Measurements from ENCODE around the gene MAPK1. TPM values are rescaled to one million over a fixed set of nuclear protein-coding genes. Genes with fewer than 3 reads are reported as not detected.

The MAPK1 gene
- total and polyA plus RNA-seq, 9 of the 15 experiments (the other 6 are each of a cell fraction or from before 2014, with no cell fraction given): 46.3 to 575 (median 283) TPM

- no peak overlapping the region for H3K27ac ChIP-seq (ENCODE audit: extremely low read depth, low read depth, low read length)
- no peak overlapping the region for H3K4me3 ChIP-seq
- intact Hi-C loops (cut with micrococcal nuclease) (no loop called here), in situ Hi-C loops (cut with MboI) (no loop called here)
- no peak overlapping the region for H3K4me2 ChIP-seq (ENCODE audit: insufficient read depth, low read length)
- no peaks in the 10 kb centered on the region for H3K9me1 ChIP-seq (ENCODE audit: control insufficient read depth, insufficient read depth, low read length)
- peak in 1 of 4 experiments; percentile 66 for DNase-seq (ENCODE audit: extremely low read depth in 1 of 4, low spot score in 3 of 4)
- no peaks in the 10 kb centered on the region for H3K36me3 ChIP-seq (ENCODE audit: control insufficient read depth, insufficient read depth, low read length)
- POLR2A ChIA-PET: interaction anchor here (0.9 to 2.7 kb wide), 14 partner anchors 8 to 196 kb away, joined by 3 to 16 read pairs (median 5); no protein-coding TSS in a partner anchor
- 10% methylated on average over 10 of the region's 10 CpGs for WGBS (ENCODE audit: insufficient coverage, low coverage, missing lambda C conversion rate)
- no TSS peak for BruUV-seq (replicated peaks)
- TF ChIP-seq NFE2L1 (tag; IDR thresholded peaks at IDR 0.05; ENCODE audit: borderline replicate concordance, low read depth) (no peak), C11orf30 (IDR thresholded peaks at IDR 0.05; ENCODE audit: low read depth) (no peak), GMEB1 (CRISPR knock-in tag; IDR thresholded peaks at IDR 0.05) (no peak), ZNF175 (CRISPR knock-in tag; IDR thresholded peaks at IDR 0.05; ENCODE audit: low read depth) (no peak), WHSC1 (IDR thresholded peaks at IDR 0.05; ENCODE audit: low read length) (no peak), CC2D1A (IDR thresholded peaks at IDR 0.05) (no peak), ZNF41 (CRISPR knock-in tag; conservative IDR thresholded peaks at IDR 0.05) (no peak), STAT6 (CRISPR knock-in tag; IDR thresholded peaks at IDR 0.05) (peak; percentile 29; the same call in 1 of the 2 replicates), ZC3H8 (IDR thresholded peaks at IDR 0.05) (no peak), E2F6 (IDR thresholded peaks at IDR 0.05; ENCODE audit: borderline replicate concordance in 1 of 2, extremely low read depth in 1 of 2, insufficient read depth in 1 of 2, insufficient read length in 1 of 2, low read depth in 1 of 2, low read length in 1 of 2, poor library complexity in 1 of 2, severe bottlenecking in 1 of 2) (peak in 1 of 2 experiments; percentile 8), RAD21 (CRISPR knock-in tag; conservative IDR thresholded peaks at IDR 0.05 in 1 of 2, IDR thresholded peaks at IDR 0.05 in 1 of 2) (0 out of 4 replicates have a peak, but pooled peaks of 1 of the 2 experiments have one; percentile 16), EHMT2 (IDR thresholded peaks at IDR 0.05) (no peak)
- no peaks in the 10 kb centered on the region for H3K9me3 ChIP-seq (replicated peaks; ENCODE audit: control insufficient read depth, insufficient read depth, low read depth, low read length)
- peak; percentile 30 for ATAC-seq
- H4K20me1 ChIP-seq (replicated peaks; ENCODE audit: control insufficient read depth, insufficient read depth, low read length): peaks cover 10% of the 10 kb centered on the region; the same call in 1 of the 2 replicates
- H3K4me1 ChIP-seq (replicated peaks in 1 of 2; ENCODE audit: control insufficient read depth in 2 of 2, insufficient read depth in 2 of 2, low read length in 2 of 2): peaks cover 11 to 18% of the 10 kb centered on the region in 2 experiments
- 0 out of 2 replicates have a peak overlapping the region, but pooled peaks have one; percentile 0 for H2AFZ ChIP-seq (ENCODE audit: low read depth, low read length)
- no peak for FAIRE-seq
- peak overlapping the region in 1 of 2 experiments; percentile 17; a peak in 2 of 4 replicates for H3K9ac ChIP-seq (ENCODE audit: insufficient read depth in 1 of 2, low read depth in 2 of 2, low read length in 2 of 2)
- H3K27me3 ChIP-seq (ENCODE audit: control insufficient read depth in 2 of 2, insufficient read depth in 2 of 2, low read length in 2 of 2): peaks cover 49 to 58% of the 10 kb centered on the region in 2 experiments
- CTCF ChIA-PET (ENCODE audit: low intra/inter-chr PET ratio): interaction anchor here (1.0 kb wide), 1 partner anchor 198 kb away, joined by 4 read pairs; no protein-coding TSS in a partner anchor
- no peaks in the 10 kb centered on the region for H3K79me2 ChIP-seq (ENCODE audit: control insufficient read depth, insufficient read depth, low read length)
These were observed 126.4 kb downstream of the MAPK1 start for GRCh38 chr22:21741059-21741458.
